B cell (primary cell): ENCODE results near the gene KLHL24. TPM values are rescaled to one million over a fixed set of nuclear protein-coding genes. Genes with fewer than 3 reads are reported as not detected.

Experiments used
- ATAC-seq: fragments of 200-7000 bp; cut with Tn5 transposase; one replicate; pipeline ENCODE4 v1.10.0; 2021; ENCODE audit warnings: low read depth, mild to moderate bottlenecking, moderate number of reproducible peaks, moderate library complexity
- CTCF ChIA-PET: fragments of 350-600 bp; sonication (Branson Sonifier 250); formaldehyde crosslinking; loops from one replicate; lab custom pipeline; 2021; ENCODE audit warnings: antibody characterized with exemption, inconsistent platforms; lab: Charles Lee
- POLR2A ChIA-PET: fragments of 350-600 bp; sonication (Branson Sonifier 250); formaldehyde crosslinking; loops from one replicate; lab custom pipeline; 2021; ENCODE audit warnings: antibody characterized with exemption; lab: Charles Lee
- DNase-seq: peaks from one replicate; pipeline ENCODE4 v3.0.0; 2013
- H2AFZ ChIP-seq: 2 replicates; pipeline ENCODE4 v1.6.1; 2012; ENCODE audit warnings: mild to moderate bottlenecking, low read depth, low read length; ENCODE audit not compliant: insufficient read depth, poor library complexity, severe bottlenecking
- H3K27ac ChIP-seq, 2 donors: 1 replicate in 1 of 2; 2 replicates in 1 of 2; pipeline ENCODE4 v1.5.1; 2012 to 2013; ENCODE audit warnings: low read length in 2 of 2, mild to moderate bottlenecking in 2 of 2, moderate library complexity in 1 of 2
- H3K27me3 ChIP-seq, 4 experiments: fragments of 200-600 bp in 1 of 4; sonication (generic) in 1 of 4; replicated peaks in 1 of 4; 1 replicate in 2 of 4; 2 replicates in 2 of 4; pipeline versions ENCODE4 v1.6.1 to v1.7.0; 2013 to 2016; ENCODE audit warnings: low read length in 3 of 4, mild to moderate bottlenecking in 2 of 4, mixed read lengths in 1 of 4, moderate library complexity in 1 of 4; ENCODE audit not compliant: insufficient read depth in 4 of 4, control insufficient read depth in 3 of 4; ENCODE audit errors: control extremely low read depth in 1 of 4
- H3K36me3 ChIP-seq, 2 experiments: replicated peaks in 1 of 2; 1 replicate in 1 of 2; 2 replicates in 1 of 2; pipeline versions ENCODE4 v1.6.1 to v1.7.1; 2013; ENCODE audit warnings: low read length in 1 of 2; ENCODE audit not compliant: insufficient read depth in 2 of 2, control insufficient read depth in 1 of 2; ENCODE audit errors: control extremely low read depth in 1 of 2, extremely low read depth in 1 of 2
- H3K4me1 ChIP-seq, 2 donors: fragments of 200-600 bp in 1 of 2; sonication (generic) in 1 of 2; 1 replicate in 1 of 2; 2 replicates in 1 of 2; pipeline versions ENCODE4 v1.5.1 to v1.6.1; 2013 to 2017; ENCODE audit warnings: low read length in 2 of 2; ENCODE audit not compliant: control insufficient read depth in 2 of 2, insufficient read depth in 2 of 2
- H3K4me2 ChIP-seq: replicated peaks from 2 replicates; pipeline ENCODE3; 2012; ENCODE audit warnings: mild to moderate bottlenecking, low read depth, low read length; ENCODE audit not compliant: poor library complexity, severe bottlenecking
- H3K4me3 ChIP-seq, 5 experiments: fragments of 200-600 bp in 1 of 5; sonication (generic) in 1 of 5; 1 replicate in 3 of 5; 2 replicates in 2 of 5; pipeline versions ENCODE4 v1.5.1 to v1.7.0; 2011 to 2016; ENCODE audit warnings: low read length in 4 of 5, mild to moderate bottlenecking in 4 of 5, low read depth in 2 of 5, control low read depth in 1 of 5, moderate library complexity in 1 of 5; ENCODE audit not compliant: insufficient read depth in 1 of 5; ENCODE audit errors: control extremely low read depth in 1 of 5, extremely low read depth in 1 of 5
- H3K79me2 ChIP-seq: fragments of 200-600 bp; sonication (generic); one replicate; pipeline ENCODE4 v1.6.0; 2016; ENCODE audit warnings: low read length; ENCODE audit not compliant: control insufficient read depth, insufficient read depth
- H3K9ac ChIP-seq: fragments of 200-600 bp; sonication (generic); 2 replicates; pipeline ENCODE4 v1.6.1; 2017; ENCODE audit warnings: mild to moderate bottlenecking, low read length, moderate library complexity
- H3K9me3 ChIP-seq, 3 donors: one replicate each; pipeline versions ENCODE4 v1.6.1 to v1.7.1; 2013; ENCODE audit warnings: low read length in 2 of 3; ENCODE audit not compliant: control insufficient read depth in 2 of 3, insufficient read depth in 1 of 3; ENCODE audit errors: control extremely low read depth in 1 of 3
- H4K20me1 ChIP-seq: 2 replicates; pipeline ENCODE4 v1.6.0; 2012; ENCODE audit warnings: mild to moderate bottlenecking, low read length; ENCODE audit not compliant: insufficient read depth, control insufficient read depth, poor library complexity, severe bottlenecking
- H3K27ac Mint-ChIP-seq: one replicate; pipeline ENCODE4 v1.8.0; 2021; ENCODE audit warnings: mixed read lengths
- H3K27me3 Mint-ChIP-seq: one replicate; pipeline ENCODE4 v1.8.0; 2021; ENCODE audit warnings: mixed read lengths
- H3K4me1 Mint-ChIP-seq: one replicate; pipeline ENCODE4 v1.8.0; 2021; ENCODE audit warnings: mixed read lengths
- H3K4me3 Mint-ChIP-seq: one replicate; pipeline ENCODE4 v1.8.0; 2021; ENCODE audit warnings: mixed read lengths
- H3K9me3 Mint-ChIP-seq: one replicate; pipeline ENCODE4 v1.8.0; 2022; ENCODE audit warnings: mixed read lengths; ENCODE audit not compliant: insufficient read depth
- EZH2 ChIP-seq: IDR thresholded peaks from 2 replicates; pipeline ENCODE4 v1.6.1; 2012; ENCODE audit warnings: borderline replicate concordance, low read depth, mild to moderate bottlenecking, moderate library complexity, low read length; ENCODE audit not compliant: insufficient read depth, poor library complexity, severe bottlenecking
- WGBS: methylation state at CpG from one replicate; pipeline ENCODE4 v1.1.5; 2013; ENCODE audit warnings: missing lambda C conversion rate; ENCODE audit not compliant: insufficient coverage; 5-methylcytosine and 5-hydroxymethylcytosine counted together
- intact Hi-C: fragments of 100-400 bp; cut with micrococcal nuclease; formaldehyde crosslinking; loops from one replicate; pipeline ENCODE4 v1.10.0; 2022
- polyA plus RNA-seq: library from polyadenylated mRNA; depleted of rRNA; stranded (reverse); fragments of >200 nt; gene quantifications from 2 replicates; pipeline ENCODE4 v1.2.3, GENCODE V29; 2012
- total RNA-seq, 2 donors: library from RNA; stranded (reverse); fragments of 120-200 nt in 1 of 2; gene quantifications; 1 replicate in 1 of 2; 2 replicates in 1 of 2; pipeline versions ENCODE4 v1.2.3 to v1.2.4, GENCODE V29; 2013 to 2022
- TF ChIP-seq, protein P1 (sequence below): fragments of 200-600 bp; IDR thresholded peaks from one replicate; pipeline ENCODE4 v1.8.0; 2022; ENCODE audit warnings: antibody characterized with exemption, mild to moderate bottlenecking

The KLHL24 gene
- total and polyA plus RNA-seq, 2 donors (not counting 1 experiment from before 2014, with no cell fraction given), result 37.4 to 134 TPM

DNA sequence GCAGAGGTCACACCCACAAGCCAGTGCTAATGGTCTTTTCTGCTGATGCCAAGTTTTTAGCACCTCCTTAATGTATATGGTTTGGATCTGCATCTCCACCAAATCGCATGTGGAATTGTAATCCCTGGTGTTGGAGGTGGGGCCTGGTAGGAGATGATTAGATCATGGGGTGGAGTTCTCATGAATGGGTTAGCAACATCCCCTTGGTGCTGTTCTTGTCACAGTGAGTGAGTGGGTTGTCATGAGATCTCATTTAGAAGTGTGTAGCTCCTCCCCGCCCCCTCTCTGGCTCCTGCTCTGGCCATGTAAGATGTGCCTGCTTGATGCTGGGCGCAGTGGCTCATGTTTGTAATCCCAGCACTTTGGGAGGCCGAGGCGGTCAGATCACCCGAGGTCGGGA is 42.6 kb upstream of the KLHL24 start:
- no peaks in the 10 kb centered on the region for H3K36me3 ChIP-seq
- no peak overlapping the region for H3K4me2 ChIP-seq
- H3K9ac ChIP-seq, result no peak overlapping the region
- peaks cover 2% of the 10 kb centered on the region for H3K9me3 Mint-ChIP-seq
- H3K79me2 ChIP-seq, result no peaks in the 10 kb centered on the region
- peaks cover 40% of the 10 kb centered on the region for H3K4me1 Mint-ChIP-seq
- H2AFZ ChIP-seq, result no peak overlapping the region
- intact Hi-C loops, result loop anchor here (1.0 to 5.0 kb wide), 3 partner anchors 36 to 76 kb away; partner anchors contain the start of gene KLHL6
- H3K27ac Mint-ChIP-seq, result no peak overlapping the region
- DNase-seq (no peak), ATAC-seq (no peak)
- H3K27me3 ChIP-seq, result peaks cover 0 to 28% (median 5%) of the 10 kb centered on the region in 4 experiments
- TF ChIP-seq, protein P1, sequence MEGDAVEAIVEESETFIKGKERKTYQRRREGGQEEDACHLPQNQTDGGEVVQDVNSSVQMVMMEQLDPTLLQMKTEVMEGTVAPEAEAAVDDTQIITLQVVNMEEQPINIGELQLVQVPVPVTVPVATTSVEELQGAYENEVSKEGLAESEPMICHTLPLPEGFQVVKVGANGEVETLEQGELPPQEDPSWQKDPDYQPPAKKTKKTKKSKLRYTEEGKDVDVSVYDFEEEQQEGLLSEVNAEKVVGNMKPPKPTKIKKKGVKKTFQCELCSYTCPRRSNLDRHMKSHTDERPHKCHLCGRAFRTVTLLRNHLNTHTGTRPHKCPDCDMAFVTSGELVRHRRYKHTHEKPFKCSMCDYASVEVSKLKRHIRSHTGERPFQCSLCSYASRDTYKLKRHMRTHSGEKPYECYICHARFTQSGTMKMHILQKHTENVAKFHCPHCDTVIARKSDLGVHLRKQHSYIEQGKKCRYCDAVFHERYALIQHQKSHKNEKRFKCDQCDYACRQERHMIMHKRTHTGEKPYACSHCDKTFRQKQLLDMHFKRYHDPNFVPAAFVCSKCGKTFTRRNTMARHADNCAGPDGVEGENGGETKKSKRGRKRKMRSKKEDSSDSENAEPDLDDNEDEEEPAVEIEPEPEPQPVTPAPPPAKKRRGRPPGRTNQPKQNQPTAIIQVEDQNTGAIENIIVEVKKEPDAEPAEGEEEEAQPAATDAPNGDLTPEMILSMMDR, result no peak
- no peak for TF ChIP-seq EZH2
- H3K9me3 ChIP-seq, result peaks cover 0 to 8% (median 3%) of the 10 kb centered on the region in 3 donors
- ChIA-PET CTCF (interaction anchor here (0.6 to 2.4 kb wide), 9 partner anchors 8 to 174 kb away, joined by 3 to 14 read pairs (median 5); partner anchors contain the start of gene KLHL24), POLR2A (no interaction called here)
- 98% methylated on average over 7 of the region's 7 CpGs for WGBS
- no peak overlapping the region for H3K27ac ChIP-seq
- peaks cover 6% of the 10 kb centered on the region for H4K20me1 ChIP-seq
- H3K27me3 Mint-ChIP-seq, result peaks cover 15% of the 10 kb centered on the region
- H3K4me3 Mint-ChIP-seq, result no peak overlapping the region
- no peak overlapping the region for H3K4me3 ChIP-seq
- peaks cover 24 to 41% of the 10 kb centered on the region in 2 donors for H3K4me1 ChIP-seq

DNA sequence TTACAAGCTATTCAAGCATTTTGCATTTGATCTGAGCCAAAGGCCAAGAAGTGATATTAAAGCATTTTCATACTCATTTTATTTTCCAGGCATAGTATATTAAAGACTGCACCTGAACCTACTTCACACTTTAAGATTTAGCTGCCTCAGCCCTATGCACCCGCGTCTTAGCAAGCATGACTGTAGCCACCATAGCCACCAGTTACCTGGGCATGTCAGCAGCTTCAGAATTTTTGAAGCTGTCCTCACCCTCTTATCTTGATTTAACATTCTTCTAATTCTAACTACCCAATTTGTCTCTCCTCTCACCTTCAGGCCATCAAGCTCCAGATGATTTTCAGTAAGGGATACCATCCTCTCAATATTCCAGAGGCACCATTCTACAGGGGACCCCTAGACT is 40.8 kb upstream of the KLHL24 start:
- CTCF ChIA-PET, result interaction anchor here (1.3 kb wide), 1 partner anchor 124 kb away, joined by 3 read pairs; no protein-coding TSS in a partner anchor
- Histone ChIP-seq H2AFZ (no peak overlapping the region), H3K9me3 (peaks cover 0 to 16% (median 7%) of the 10 kb centered on the region in 3 donors), H3K4me2 (no peak overlapping the region), H3K4me1 (peaks cover 21 to 26% of the 10 kb centered on the region in 2 donors), H3K36me3 (no peaks in the 10 kb centered on the region), H3K27ac (no peak overlapping the region), H3K27me3 (peaks cover 0 to 28% (median 4%) of the 10 kb centered on the region in 4 experiments), H3K4me3 (no peak overlapping the region), H4K20me1 (peaks cover 6% of the 10 kb centered on the region), H3K9ac (no peak overlapping the region), H3K79me2 (no peaks in the 10 kb centered on the region)
- intact Hi-C loops, result loop anchor here (5.0 kb wide), 1 partner anchor 37 kb away; the partner anchor contains the start of gene KLHL6
- DNase-seq (no peak), ATAC-seq (no peak)
- TF ChIP-seq, protein P1, result no peak
- no peak for TF ChIP-seq EZH2
- no peak overlapping the region for H3K27ac Mint-ChIP-seq
- POLR2A ChIA-PET, result interaction anchor here (0.7 kb wide), 1 partner anchor 83 kb away, joined by 3 read pairs; no protein-coding TSS in a partner anchor
- H3K27me3 Mint-ChIP-seq, result peaks cover 15% of the 10 kb centered on the region
- peaks cover 28% of the 10 kb centered on the region for H3K4me1 Mint-ChIP-seq
- 100% methylated on average over 2 of the region's 2 CpGs for WGBS
- H3K4me3 Mint-ChIP-seq, result no peak overlapping the region
- peaks cover 8% of the 10 kb centered on the region for H3K9me3 Mint-ChIP-seq
